Embryonic facial prominence (tissue), 1 donor: ENCODE data around the gene PYGO2.

Source experiments
- DNase-seq: peaks from one replicate; pipeline ENCODE4 v3.0.0-alpha.2; 2016; ENCODE audit errors: extremely low spot score

Gene PYGO2

DNA sequence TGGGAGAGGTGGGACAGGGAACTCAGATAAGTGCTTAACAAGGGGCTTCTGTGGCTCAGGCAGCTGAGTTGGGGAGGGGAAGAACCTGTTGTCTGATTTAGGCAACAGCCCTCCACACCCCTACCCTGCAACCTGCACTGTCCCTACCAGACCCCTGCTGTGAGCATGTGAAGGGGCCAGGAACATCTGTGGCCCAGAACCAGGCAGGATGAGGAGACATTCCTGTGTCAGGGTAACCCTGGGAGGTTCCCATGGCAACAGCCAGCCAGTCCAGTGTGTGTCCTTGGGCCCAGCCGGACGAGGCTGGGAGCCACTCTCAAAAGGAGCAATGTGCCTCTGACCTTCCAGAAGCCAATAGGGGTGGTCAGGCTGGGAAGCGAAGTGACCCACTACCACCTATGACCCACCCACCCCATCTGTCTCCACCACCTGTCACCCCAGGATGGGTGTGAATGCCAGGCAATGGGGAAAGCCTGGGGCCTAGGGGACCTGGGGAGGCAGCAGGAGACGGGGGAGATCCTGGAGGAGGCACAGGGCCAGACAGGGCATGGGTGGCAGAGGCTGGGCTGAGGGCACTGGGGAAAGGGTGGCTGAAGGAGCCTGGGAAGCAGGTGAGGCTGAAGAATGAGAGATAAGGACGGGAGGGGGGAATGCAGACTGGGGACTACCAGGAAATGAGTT is 20.1 kb downstream of the PYGO2 start:
- no peak for DNase-seq

DNA sequence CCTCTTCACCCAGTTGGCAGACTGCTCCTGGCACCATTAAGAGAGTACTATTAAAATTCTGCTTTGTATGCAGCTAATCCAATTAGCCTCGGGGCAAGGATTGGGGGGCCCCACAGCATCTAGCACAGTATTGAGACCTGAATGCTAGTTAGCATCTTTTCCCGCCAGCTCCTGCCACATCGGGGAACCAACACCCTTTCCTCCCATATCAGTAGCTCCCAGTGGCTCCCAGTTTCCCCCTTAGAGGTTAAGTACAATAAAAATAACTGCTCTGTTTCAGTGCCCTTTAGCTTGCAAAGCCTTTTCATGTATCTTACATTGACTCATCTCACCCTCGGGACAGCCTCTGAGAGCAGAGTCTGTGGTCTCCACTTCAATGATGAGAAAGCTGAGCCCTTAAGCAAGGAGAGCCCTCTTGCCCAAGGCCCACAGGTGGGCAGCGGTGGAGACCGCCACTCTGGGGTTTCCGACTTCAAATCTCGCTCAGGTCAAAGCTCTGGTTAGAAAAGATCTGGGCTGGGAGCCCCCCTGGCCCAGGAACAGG is 20.9 kb downstream of the PYGO2 start:
- DNase-seq, result no peak

DNA sequence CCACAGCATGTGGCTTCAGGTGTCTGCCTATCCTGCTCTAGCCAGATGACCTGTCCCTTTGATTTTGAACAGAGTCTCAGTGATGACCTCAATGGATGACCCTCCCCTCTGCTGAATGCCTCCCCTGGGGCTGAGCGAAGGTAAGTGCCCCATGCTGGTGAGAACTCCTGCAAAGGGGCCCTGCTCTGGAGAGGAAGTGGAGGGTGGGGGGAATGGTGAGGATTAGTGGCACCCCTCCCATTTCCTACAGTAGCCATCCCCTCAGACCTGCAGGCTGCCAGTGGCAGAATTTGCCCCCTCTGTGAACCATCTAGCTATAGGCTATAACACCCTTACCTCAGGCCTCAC is 21.4 kb downstream of the PYGO2 start:
- no peak for DNase-seq

DNA sequence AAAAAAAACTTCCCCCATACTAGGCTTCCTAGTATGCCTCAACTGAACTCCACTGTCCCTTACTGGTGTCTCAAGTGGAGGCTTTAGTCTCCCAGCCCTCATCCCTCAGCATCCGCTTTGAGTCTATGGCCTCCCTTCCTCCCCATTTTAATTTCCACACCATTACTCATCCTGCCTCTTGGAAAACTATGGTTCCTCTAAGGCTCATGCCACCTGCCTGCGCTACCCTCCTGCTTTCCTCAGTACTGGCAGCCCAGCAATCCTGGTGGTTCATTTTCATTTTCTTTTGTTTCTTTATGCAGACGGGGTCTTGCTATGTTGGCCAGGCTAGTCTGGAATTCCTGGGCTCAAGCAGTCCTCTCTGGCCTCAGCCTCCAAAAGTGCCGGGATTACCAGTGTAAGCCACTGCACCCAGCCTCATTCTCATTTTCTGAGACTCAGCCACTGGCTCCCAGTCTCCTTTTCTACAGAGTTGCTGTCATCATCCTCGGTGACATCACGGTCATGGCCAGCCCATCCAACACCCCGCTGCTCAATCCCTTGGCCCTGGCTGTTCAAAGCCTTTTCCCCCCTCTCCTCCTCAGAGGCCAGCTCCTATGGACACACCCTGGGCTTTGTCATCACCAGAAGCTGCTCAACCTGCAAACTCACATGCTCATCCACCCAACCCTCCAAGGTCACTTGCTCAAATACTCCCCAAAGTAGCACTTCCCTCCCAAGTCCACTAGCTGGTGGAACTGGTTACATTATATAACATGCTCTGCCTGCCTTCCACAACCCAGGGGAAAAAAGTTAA is 22.8 kb downstream of the PYGO2 start:
- no peak for DNase-seq

DNA sequence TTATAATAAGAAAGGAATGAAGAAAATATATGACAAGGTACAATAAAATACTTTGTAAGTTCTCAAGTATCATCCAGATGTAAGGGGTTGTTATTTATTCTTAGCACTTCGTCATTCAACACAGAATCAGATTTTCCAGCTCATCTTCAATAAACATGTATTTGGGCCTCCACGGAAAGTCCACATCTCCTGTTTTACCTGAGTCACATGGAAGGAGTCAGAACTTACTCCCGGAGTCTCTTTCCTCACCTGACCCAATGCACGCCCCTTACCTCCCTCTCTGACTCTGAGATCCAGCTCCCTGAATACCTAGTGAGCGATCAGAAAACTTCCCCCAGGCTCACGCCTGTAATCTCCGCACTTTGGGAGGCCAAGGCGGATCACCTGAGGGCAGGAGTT is 23.6 kb downstream of the PYGO2 start:
- no peak for DNase-seq

DNA sequence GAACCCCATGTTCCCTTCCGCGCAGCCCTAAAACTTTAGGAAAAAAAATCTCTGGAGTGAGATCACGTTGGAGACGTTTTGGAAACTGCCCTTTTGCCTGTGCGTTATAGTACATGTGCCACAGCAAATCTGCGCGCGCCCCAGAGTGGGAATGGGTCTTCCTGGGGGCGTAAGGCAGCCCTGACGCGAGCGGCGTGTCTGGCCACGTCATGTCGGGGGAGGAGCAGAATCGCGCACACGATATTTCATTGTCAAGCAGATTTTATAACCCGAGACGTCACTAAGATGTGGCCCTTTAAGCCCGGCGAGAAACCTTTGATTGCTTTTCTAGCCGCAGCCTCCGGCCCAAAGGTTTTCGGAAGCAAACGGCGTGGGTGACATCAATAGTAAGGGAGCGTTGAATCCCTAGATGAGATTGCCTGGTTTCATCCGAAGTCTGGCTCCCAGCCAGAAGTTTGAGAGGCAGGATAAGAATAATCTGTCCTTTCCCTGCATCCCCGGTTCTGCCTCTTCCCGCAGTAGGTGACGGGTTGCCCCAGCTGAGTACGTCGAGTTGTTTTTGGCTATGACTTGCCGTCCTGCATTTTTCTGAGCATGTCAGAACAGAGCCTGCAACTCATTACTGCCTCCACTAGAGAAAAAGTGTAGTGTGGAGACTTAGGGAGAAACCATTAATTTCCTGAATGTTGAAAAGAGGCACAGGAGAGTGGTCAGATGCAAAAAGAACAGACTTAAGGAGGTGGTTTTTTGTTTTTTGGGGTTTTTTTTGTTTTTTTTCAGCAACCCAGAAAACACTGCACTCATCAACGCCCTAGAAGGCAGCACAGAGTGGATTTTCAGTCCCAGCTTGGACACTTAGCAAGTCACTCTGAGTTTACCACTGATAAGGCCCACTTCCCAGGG is 24.2 kb downstream of the PYGO2 start:
- DNase-seq, result peak; percentile 91

DNA sequence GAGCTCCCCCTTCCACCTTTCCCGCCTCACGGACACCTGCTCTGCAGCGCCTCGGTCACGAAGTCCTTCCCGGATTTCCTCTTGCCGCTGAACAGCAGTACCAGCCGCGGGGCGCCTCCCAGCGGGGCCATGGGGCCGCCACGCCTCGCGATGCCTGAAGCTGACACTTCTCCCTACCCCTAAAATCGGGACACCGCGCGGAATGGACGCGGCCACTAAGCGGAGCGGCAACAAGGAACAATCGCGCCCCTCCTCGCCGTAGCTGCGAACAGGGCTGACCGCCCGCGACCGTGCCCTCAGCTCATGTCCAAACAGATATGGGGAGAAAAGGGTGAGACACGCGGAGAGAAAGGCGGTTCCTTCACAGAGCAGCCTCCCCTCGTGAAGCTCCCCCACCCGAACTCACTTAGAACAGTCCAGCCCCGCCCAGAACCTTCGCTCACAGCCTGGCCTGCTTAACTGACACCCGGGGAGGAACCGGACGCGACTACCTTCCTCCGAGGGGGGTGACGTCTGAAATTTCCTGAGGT is 25.0 kb downstream of the PYGO2 start, which contains the start of gene PMVK:
TSS of gene PMVK (minus strand) at position 165 of the 530 bp plus-strand sequence. CDS start at position 131, 34 bp downstream.
- DNase-seq, result peak; percentile 93

DNA sequence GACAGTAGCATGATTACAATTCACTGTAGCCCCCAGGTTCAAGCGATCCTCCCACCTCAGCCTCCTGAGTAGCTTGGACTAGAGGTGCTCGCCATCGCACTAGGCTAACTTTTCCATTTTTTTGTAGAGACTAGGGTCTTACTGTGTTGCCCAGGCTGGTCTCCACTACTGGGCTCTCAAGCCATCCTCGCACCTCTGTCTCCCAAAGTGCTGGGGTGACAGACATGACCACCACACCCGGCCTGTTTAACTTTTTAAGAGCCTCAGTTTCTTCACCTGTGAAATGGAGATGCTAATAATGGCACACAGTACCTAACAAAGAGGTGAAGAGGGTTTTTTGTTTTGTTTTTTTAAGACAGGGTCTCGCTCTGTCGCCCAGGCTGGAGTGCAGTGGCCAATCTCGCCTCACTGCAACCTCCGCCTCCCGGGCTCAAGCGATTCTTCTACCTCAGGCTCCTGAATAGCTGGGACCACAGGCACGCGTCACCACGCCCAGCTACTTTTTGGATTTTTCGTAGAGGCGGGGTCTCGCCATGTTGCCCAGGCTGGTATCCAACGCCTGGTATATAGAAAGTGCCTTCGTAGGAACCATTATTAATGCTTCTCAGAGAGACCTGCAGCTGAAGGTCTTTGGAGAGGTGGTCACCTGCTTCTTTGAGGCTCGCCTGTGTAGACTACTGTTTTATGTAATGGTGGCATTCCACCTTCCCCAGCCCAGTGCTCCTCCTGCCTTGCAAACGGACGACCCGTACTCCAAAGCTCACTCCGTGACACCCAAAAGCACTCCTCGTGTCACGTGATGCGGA is 25.6 kb downstream of the PYGO2 start:
- DNase-seq, result no peak

DNA sequence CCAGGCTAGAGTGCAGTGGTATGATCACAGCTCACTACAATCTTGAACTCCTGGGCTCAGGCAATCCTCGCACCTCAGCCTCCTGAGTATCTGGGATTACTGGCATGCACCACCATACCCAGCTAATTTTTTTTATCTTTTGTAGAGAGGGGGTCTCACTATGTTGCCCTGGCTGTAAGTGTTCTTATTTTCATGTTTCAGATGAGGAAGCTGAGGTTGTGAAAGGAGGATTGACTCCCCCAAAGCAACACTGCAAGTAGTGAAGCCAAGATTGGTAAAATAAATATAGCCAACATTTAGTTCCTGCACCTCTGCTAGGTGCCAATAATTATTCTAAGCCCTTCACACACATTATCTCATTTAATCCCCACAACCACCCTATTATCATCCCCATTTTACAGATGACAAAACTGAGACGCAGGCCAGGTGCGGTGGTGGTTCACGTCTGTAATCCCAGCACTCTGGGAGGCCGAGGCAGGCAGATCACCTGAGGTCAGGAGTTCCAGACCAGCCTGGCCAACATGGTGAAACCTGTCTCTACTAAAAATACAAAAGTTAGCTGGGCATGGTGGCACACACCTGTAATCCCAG is 27.1 kb downstream of the PYGO2 start:
- DNase-seq, result no peak

DNA sequence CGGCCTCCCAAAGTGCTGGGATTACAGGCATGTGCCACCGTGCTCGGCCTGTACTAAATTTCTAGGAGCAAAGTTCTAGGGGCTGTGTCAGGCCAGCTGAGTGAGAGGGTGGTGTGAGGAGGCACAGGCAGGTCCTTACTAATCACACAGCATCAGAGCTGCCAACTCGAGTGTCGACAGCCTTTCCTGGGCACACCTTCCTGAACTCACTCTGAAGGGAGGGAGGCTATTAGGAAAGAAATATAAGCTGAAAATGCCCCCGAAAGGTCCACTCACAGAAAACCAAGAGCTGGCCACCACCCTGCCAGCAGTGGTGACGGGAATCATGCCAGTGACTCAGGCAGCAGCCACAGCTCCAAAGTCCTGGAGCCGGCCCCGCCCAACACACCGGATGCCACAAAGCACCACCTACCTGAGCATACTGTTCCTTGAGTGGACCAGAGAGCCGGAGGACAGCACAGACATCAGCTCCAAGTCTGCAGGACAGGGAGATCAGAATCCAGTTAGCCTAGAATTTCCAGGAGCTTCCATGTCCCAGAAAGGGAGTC is 29.6 kb downstream of the PYGO2 start:
- no peak for DNase-seq

DNA sequence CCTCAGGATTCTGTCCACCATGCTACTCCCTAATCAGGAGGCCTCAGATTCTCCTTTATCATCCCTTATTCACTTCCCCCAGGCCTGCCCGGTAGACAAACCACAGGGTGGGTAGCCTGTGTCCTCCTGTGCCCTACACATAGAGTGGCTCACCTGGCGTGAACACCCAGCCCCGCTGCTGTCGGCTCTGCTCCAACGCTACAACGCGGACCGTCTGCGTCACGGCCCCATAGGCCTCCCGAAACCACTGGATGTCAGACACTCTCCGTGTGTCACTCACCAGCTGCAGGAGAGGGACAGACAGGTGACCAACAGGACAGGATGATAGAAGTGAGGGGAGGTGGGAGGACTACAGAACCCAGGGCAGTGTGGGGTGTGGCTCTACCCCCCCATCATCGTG is 35.4 kb downstream of the PYGO2 start:
- no peak for DNase-seq

DNA sequence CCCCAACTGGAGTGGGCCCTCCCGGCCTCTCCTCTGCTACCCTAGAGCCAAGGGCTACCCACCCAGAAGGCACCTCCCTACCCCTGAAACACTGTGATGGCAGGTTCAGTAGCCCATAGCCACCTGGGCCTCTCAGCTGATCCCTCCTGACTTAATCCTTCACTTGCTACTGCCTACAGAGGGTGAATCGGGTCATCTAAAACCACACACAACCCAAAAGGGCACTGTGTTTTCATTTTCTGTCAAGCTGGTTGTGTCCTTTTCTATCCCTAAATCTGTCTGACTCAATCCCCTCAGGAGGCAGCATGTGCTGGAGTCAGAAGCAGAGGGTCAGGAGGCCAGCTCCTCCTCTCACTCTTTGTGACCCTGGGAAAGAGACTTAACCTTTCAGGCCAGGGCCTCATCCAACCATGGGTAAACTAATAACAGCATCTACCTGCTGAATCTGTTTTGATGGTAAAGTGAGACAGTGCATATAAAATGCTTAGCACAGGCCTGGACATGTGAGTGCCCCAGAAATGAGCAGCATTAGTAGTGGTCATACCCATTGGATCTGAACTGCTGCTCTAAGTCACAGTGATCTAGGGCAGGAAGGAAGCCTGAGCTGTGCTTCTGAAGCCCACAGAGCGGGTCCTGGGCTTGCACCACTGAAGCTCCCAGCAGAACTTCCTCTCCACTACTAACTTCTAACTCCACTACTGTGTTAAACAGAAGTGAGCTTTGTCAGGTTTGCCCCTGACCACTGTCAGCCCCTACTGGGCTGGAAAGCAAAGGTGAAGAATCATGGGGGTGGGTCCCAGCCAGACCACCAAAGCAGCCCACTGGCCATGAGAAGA is 36.0 kb downstream of the PYGO2 start:
- DNase-seq, result no peak

DNA sequence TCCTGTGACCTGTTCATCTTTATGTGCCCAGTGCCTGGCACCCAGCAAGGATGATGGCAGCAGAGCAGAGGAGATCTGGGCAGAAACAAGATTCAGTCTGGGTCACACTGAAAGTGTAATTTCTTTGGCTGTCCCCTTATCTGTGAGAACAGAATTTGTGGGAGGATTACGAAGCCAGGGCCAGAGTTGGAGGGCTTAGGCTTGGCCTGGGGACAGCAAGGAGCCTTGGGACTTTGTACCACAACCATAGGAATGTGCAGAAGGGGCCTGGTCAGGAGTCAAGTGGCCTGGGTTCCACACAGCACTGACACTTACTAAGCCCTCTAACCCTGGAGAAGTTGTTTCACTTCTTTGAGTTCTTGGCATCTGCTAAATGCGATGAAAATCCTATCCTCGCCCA is 37.9 kb downstream of the PYGO2 start:
- DNase-seq, result no peak

DNA sequence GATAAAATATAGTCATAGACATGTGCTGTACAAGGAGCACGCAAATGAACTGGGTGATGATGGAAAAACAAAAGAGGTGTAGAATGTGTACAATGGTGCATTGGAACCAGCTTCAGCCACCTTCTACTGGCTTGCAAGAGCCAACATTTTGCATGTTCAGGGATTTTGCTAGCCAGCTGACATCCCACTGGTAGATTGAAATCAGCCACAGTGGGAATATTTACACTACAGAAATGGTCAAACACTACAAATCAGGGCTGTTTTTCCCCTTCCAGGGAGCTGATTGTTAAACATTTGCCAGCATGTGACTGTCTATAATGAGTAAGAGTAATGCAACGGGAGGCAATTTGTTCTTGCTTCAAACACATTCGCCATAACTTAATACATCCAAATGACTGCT is 48.3 kb downstream of the PYGO2 start:
- no peak for DNase-seq

DNA sequence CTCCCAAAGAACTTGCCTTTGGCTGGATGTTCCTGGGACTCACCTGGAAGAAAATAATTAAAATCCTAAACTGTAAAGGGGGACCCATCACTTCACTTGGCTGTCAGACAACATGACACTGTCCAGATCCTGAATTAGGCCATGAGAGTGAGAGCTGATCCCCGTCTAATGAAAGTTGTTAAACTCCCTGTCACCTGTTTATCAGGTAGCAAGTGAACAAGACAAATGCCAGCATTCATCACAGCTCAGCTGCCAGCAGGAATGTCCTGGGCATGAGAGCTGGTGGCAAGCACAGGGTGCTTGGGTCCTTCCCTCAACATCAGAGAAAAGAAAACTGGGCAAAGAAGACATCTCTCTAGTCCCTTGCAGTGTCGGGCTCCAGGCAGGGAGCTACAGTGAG is 48.8 kb downstream of the PYGO2 start:
- DNase-seq, result no peak

DNA sequence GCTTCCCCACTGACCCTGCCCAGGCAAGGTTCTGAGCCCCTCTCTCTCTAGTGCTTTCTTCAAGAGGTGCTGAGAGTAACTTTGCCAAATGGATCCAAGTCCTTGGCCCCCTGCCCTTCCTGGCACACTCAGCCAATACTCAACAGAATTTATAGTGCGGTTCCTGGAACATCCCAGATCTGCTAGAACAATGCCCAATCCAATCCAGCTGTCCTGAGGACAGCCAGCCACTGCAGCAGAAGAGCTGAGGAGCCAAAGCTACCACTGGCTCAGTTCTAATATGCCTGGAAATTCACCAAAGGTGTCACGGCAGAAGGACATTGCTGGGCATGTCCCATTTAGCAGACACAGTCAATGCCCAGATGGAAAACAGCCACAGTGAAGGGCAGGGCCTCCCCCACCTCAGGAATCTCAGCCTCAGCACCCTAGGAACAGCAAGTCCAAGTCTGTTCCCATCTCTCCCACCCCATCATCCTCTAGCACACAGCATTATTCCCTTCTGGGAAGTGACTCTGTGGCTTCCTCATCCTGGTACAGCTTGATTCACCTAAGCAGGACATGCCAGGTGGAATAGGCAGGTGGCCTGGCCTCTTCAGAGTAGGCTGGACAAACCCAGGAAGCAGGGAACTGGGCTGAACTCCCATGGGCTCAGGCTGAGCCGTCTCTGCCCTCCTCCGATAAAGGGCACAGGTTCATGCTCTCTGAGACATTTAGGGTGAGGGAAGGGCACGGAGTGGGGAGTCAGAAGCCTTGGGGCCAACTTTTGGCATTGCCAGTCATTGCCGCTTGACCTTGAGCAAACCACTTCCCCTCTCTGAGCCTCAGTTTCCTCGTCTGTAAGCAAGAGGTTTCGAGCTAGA is 49.7 kb downstream of the PYGO2 start:
- no peak for DNase-seq

DNA sequence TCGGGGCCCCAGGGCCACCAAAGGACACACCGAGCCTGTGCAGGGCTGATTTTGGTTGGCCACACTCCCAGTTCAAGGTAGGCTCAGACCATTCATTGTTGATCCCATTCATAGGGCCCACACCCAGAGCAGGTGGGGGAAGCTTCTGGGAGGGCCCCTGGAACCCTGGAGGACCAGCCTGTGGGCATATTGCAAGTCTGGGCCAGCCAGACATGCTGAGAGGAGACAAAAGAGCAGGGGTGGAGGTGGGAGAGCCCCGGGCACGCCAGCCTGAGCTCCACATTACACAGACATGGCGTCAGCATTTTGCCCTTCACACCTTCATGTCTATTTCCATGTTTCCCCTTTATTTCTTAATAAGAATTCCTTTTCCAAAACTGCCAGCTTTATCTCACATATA is 50.7 kb downstream of the PYGO2 start:
- no peak for DNase-seq

DNA sequence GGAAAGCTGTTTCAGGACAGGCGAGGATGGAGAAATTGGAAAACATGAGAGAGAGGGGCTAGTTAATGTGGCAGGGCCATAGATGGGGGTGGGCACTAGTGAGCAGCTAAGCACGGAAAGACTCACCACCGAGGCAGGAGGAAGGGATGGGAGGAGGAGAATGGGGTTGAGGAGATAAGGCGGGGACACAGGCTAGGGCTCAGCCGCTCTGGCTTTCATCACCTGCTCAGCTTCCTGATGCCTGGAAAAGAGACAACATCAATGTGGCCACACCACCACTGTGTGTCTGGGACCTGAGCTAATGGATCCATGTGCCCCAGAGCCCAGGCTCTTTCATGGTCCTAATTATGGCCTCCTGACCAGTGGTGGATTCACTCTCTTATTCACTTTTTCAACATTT is 52.6 kb downstream of the PYGO2 start:
- no peak for DNase-seq
